Fibroblast of mammary gland (primary cell): ENCODE data around the gene GSG1L.
"Not testable (repeated sequence)": the region's sequence is repeated elsewhere in the genome, so short reads cannot be mapped to it uniquely, and the experiment has no call there.

Experiments
- DNase-seq: peaks from one replicate; pipeline ENCODE4 v3.0.0-alpha.2; 2010; ENCODE audit warnings: low read depth
- H3K4me3 ChIP-seq: 2 replicates; pipeline ENCODE4 v1.5.1; 2011; ENCODE audit warnings: low read depth, mild to moderate bottlenecking, low read length, moderate library complexity; ENCODE audit not compliant: control insufficient read depth
- CTCF ChIP-seq: conservative IDR thresholded peaks from 2 replicates; pipeline ENCODE4 v1.5.1; 2011; ENCODE audit warnings: low read depth, low read length, inconsistent platforms; ENCODE audit not compliant: control insufficient read depth, insufficient read depth

GSG1L gene

GRCh38 chr16:27980076-27980775 is 83.3 kb downstream of the GSG1L start:
- H3K4me3 ChIP-seq = no peak overlapping the region
- DNase-seq = no peak
- no peak for TF ChIP-seq CTCF

- DNase-seq, H3K4me3 ChIP-seq: not testable (repeated sequence)
Observed at GRCh38 chr16:27979668-27980067, 83.8 kb downstream of the GSG1L start.

DNA sequence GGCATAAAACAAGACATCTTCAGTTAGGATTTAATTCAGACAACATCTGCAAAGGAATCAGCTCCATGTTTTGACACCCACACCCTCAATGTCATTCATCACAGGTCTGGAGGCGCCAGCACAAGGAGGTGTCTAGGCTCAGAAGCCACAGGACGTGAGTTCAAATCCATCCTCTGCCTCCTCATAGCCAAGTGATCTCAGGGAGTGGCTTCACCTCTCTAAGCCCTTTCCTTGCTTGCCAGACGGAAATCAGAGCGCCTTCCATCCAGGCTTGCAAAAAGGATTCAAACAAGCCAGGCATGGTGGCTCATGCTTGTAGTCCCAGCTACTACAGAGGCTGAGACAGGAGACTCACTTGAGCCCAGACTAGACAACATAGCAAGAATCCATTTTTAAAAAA is 84.6 kb downstream of the GSG1L start:
- DNase-seq = no peak
- TF ChIP-seq CTCF = no peak
- H3K4me3 ChIP-seq = no peak overlapping the region

- DNase-seq = peak; percentile 26
- no peak overlapping the region for H3K4me3 ChIP-seq
- no peak for TF ChIP-seq CTCF
Observed at GRCh38 chr16:27977966-27978365, 85.5 kb downstream of the GSG1L start.

- no peak overlapping the region for H3K4me3 ChIP-seq
- DNase-seq = no peak
- TF ChIP-seq CTCF = no peak
Observed at GRCh38 chr16:27976990-27977389, 86.5 kb downstream of the GSG1L start.

GRCh38 chr16:27974896-27975540 is 88.5 kb downstream of the GSG1L start:
- no peak for DNase-seq
- TF ChIP-seq CTCF = no peak
- no peak overlapping the region for H3K4me3 ChIP-seq

DNA sequence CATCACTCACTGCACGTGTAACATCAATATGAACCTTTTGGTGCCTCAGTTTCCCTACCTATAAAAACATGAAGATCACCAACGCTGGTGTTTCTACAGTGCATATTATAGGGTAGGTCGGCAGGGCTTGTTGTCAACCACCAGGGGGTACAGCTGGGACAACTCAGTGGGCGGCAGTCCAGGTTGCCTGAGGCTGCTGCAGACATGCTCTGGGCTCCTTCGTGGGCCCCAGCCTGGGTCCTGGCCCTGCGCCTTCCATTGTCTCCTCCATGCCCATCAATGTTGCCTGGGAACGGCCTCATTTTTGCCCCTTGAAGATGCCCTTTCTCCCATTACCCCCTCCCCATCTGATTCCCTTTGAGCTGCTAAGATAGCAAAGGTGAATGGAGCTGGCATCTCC is 89.8 kb downstream of the GSG1L start:
- TF ChIP-seq CTCF = no peak
- no peak overlapping the region for H3K4me3 ChIP-seq
- no peak for DNase-seq
